Kidney glomerular epithelial cell (primary cell): ENCODE results near the gene STX1A.
"Not testable (repeated sequence)": the region's sequence is repeated elsewhere in the genome, so short reads cannot be mapped to it uniquely, and the experiment has no call there.

ENCODE experiments used
- DNase-seq: peaks from one replicate; lab custom pipeline; 2025; lab: John Stamatoyannopoulos, UW

Gene STX1A

DNA sequence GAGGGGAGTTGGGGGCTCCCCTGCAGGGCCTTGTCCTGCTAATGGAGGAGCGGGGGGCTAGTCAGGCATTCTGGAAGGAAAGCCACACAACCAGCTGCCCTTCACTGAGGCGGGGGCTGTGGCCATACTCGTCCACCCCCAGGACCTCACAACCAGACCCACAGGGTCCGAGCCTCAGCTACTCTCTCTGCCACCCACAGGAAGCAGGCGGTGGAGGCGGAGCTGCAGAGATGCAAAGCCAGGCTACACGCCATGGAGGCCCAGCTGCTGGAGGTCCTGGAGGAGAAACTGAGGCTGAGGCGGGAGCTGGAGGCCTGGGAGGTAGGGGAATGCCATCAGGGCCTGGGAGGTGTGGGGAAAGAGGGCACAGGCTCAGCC lies 16.0 kb upstream of the STX1A start:
- DNase-seq: no peak

DNA sequence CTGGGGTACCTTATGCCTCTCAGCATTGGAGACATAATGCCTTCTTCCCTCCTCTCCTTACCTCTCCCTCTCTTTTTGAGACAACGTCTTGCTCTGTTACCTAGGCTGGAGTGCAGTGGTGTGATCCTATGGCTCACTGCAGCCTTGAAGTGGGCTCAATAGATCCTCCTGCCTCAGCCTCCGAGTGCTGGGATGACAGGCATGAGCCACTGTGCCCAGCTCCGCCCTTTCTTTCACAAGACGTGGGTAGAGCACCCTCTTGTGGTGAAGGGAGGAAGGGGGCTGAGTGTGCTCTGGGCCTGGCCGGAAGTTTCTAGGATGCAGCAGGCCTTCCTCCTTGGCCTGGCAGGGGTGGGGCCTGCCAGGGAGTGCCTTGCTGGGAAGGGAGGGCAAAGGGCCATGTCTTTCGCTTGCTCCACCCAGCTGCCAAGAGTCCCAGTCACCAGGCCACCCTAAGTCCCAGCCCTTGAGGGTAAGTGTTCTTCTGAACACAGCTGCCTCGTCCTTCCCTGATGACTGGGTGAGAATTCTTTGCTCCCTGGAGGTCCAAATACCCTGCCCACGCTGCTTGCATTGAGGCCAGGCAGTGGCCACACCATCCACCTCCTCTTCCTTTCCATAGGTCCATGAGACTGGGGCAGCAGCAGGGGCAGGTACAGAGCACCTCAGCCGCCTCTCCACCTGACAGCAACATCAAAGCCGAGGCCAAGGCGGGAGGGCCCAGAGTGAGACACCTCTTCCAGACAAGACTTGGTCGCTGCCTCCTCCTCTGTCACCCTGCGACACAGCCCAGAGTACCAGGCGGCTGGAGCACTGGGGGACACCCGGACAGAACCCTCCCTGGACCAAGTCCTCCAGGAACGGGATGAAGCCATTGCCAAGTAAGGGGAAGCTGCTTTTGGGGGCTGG lies 15.4 kb upstream of the STX1A start:
- peak; percentile 78 for DNase-seq

DNA sequence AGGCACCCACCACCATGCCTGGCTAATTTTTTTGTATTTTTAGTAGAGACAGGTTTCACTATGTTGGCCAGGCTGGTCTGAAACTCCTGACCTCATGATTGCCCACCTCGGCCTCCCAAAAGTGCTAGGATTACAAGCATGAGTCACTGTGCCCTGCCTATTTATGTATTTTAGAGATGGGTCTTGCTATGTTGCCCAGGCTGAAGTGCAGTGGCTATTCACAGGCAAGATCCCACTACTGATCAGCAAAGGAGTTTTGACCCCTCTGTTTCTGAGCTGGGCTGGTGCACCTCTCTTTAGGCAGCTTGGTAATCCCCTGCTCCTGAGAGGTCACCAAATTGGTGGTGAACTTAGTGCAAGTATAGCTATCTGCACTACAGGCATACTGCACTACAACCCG lies 12.9 kb upstream of the STX1A start:
- no peak for DNase-seq

DNA sequence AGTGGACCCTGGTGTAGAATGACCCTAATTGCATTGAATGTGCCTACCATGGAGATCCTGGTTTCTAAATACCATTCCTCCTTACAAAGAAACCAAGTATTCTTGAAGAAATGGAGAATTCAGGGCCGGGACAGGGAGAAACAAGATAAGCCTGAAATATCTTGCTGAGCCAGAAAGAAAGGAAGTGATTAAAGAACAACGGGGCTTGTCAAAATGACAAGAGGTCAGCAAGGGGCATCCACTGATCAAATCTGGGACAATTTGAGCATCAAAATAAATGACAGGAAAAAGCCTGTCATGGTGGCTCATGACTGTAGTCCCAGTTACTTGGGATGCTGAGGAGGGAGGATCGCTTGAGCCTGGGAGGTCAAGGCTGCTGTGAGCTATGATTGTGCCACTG lies 11.0 kb upstream of the STX1A start:
- no peak for DNase-seq

DNA sequence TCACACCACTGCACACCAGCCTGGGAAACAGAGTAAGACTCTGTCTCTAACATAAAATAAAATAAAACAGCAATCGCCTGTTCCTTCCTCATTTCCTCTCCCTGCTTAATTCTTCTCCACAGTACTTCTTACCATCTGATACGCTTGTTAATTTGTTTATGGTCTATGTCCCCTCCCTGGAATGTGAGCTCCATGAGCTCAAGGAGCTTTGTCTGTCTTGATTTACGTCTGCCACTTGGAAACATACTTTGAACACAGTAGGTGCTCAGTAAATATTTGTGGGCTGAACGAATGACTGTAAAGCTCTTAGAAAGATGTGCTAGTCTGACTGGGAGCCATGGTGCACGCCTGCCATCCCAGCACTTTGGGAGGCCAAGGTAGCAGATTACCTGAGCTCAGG lies 9.1 kb upstream of the STX1A start:
- DNase-seq: no peak

DNA sequence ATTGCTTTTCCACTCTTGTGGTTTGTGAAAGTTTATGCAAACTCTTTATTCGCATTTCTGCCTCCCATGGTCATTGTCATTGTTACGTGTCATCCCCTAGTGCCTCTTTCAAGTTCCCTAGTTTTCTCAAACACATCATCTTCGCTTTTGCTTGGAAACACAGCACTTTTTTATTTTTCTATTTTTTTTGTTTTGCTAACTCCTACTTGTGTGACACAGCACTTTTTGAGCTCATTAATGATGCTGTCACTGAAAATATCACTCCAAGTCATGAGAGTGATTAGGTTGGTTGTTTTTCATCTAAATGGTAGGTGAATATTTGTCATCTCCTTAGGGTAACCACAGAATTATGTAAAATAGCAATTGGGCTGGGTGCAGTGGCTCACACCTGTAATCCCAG lies 8.5 kb upstream of the STX1A start:
- DNase-seq: no peak

DNA sequence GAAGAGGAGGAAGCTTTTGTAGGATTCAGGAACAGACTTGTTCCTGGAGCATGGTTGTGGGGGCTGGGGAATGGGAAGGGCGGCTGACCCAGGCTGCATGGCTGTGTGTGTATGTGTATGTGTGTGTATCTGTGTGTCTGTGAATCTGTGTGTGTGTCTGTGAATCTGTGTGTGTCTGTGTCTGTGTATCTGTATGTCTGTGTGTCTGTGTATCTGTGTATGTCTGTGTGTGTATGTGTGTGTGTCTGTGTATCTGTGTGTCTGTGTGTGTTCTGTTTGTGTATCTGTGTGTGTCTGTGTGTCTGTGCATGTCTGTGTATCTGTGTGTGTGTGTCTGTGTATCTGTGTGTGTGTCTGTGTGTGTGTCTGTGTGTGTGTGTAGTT lies 6.6 kb upstream of the STX1A start:
- DNase-seq: no peak

DNA sequence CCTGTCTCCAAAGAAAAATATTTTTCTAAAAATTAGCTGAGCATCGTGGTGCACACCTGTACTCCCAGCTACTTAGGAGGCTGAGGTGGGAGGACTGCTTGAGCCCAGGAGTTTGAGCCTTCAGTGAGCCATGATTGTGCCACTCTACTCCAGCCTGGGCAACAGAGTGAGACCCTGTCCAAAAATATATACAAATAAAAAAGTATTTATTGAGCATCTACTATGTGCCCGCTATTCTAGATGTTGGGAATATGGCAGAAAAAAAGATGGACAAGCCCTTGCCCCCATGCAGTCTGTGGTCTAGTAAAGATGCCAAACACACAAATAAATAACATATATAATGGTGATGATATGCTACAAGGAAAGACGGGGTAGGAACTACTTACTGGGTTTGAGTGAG lies 4.3 kb upstream of the STX1A start:
- no peak for DNase-seq

DNA sequence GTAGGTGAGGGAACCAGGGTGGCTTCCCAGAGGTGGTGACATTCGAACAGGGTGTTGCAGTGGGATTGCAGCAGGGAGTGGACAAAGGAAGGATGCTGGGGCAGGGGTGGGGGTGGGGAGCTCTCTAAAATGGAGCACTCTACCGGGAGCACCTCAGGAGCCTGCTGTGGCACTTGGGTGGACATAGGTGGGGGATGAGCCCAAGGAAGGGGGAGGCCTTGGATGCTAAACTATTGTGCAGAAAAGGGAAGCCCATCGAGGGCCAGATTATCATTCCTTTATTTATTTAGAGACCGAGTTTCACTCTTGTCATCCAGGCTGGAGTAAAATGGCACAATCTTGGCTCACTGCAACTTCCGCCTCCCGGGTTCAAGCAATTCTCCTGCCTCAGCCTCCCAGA lies 3.3 kb upstream of the STX1A start:
- no peak for DNase-seq

DNA sequence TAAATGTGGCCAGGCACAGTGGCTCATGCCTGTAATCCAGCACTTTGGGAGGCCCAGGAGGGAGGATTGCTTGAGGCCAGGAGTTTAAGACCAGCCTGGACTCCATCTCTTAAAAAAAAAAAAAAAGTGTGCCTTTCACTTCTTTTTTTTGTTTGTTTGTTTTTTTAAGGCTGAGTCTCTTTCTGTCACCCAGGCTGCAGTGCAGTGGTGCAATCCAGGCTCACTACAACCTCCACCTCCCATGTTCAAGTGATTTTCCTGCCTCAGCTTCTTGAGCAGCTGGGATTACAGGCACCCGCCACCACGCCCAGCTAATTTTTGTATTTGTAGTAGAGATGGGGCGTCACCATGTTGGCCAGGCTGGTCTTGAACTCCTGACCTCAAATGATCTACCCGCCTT lies 2.7 kb upstream of the STX1A start:
- DNase-seq: not testable (repeated sequence)

DNA sequence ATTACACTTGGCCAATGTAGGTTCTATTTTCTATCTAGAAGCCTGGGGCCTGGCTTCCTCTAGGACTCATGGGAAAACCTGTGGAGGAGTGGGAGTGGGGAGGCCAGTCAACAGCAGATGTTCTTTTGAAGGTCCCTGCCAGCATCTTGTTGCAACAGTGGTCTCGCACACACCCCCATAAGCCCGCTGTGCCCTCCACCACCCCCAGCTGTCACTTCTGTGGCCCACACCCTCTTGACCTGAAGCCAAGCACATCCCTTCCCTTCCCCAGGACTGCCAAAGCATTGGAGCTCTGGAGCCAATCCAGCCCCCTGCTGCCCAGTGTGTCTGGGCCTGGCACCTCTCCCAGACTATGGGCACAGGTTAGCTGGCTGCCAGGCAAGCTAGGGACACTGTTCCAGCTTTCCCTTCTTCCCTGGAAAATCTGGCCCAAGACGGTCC lies 1.9 kb upstream of the STX1A start:
- no peak for DNase-seq

DNA sequence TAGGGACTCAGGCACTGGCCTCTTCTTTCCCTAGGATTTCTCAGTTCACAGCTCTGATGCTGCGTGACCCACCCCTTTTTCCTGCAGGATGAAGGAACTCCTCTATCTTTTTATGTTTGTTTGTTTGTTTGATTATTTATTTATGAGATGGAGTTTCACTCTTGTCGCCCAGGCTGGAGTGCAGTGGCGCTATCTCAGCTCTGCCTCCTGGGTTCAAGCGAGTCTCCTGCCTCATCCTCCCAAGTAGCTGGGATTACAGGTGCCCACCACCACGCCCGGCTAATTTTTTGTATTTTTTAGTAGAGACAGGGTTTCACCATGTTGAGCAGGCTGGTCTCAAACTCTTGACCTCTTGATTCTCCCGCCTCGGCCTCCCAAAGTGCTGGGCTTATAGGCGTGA lies 974 bp upstream of the STX1A start:
- not testable (repeated sequence) for DNase-seq

DNA sequence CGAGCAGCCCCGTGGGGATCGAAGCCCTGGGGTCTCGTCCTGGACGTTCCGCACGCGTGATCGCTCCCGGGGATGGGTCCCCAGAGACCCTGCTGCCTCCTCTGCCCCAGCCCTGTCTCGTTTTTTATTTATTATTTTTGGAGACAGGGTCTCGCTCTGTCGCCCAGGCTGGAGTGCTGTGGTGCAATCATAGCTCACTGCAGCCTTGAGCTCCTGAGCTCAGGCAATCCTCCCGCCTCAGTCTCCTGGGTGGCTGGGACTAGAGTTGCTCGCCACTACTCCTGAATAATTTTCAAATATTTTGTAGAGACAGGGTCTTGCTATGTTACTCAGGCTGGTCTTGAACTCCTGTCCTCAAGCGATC lies 319 bp upstream of the STX1A start:
- DNase-seq: no peak

DNA sequence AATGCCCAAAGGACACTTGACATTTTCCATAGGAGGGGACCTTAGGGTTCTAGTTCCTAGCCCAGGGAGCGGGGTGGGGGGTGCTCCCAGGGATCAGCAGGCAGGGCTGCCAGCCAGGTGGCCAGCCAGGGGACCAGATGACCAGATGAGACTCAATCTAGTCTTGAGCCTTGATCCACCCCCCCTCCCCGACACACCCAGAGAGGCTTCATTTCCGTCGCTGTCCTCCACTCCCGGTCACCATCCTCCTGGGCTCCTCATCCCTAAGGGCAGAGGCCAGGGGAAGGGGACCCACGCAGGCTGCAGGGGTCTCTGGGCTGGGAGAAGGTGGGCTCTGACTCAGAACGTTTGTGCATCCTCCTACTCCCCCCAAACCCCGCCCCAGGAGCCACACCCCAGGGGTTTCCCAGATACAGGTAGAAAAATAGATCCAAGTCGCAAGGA lies 1.0 kb downstream of the STX1A start:
- DNase-seq: no peak

DNA sequence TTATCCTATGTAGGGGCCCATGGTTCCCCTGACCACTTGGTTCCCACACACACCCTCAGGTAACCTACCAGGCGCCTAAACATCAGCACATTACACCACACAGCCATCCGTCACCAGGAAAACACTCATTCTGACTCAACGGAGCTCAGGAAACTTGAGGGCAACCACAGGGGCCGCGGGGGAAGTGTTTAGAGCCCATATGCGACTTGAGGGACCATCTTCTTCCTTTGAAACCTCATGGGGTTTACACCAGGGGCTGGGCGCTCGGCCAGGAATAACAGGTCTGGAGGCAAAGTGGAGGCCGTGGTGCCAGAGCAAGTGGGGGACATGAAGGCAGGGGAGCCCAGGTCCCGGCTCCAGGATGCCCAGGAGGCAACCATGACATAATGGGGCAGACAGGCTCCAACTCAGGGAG lies 1.5 kb downstream of the STX1A start:
- peak; percentile 41 for DNase-seq

DNA sequence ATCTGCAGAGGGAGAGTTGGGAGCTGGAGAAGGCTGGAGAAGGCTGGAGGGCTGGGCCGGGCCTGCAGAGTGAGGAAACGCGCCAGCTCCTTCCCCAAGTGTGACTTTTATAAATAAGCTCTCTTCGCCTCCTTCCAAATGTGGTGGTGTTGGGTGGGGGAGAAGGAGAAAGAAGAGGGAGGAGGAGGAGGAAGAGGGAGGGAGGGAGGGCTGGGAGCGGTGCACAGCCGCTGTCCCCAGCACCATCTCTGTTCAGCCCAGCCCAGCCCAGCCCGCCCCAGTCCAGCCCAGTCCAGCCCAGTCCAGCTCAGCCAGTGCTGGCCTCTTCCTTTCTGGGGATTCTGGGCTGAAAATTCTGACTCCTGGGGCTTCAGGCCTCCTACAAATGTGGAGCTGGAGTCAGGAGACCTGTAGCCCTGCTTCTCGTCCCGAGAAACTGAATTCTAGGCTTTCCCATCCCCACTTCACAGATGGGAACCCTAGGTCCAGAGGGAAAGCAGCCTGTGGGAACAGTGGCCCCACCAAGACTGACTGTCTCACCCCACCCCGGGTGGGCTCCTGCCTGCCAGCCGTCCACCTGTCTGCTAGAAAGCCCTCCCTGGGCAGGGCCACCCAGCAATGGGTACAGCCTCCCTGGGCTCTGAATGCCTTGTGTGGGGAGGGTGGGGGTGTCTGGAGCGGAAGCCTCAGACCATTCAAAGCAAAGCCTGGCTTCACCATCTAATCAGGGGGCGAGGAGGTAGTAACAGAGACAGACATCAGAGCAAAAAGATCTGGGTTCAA lies 2.3 kb downstream of the STX1A start:
- no peak for DNase-seq

DNA sequence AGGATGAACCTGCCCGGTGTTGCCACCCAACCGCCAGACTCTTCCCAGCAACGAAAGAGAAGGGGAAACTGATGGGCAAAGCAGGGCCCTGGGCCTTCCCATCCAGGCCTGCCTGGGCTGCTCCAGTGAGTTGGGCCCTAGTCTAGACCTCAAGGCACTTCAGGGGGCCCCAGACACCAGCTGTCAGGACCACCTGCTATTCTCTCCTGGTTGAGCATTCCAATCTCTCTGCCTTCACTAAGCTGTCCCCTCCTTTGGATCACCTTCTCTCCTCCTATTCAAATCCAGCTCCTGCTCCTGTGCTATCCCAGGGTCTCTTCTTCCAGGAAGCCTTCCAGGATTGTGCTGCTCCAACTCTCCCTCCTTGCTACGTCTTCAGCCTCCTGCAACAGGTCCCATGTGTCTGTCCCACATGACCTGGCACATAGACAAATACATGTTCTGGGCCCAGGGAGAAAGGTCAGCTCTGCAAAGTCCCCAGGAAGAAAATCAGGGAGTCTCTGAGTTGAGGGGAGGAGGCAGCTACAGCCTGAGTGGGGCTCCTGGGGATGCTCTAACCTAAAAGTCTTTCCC lies 3.1 kb downstream of the STX1A start:
- no peak for DNase-seq

DNA sequence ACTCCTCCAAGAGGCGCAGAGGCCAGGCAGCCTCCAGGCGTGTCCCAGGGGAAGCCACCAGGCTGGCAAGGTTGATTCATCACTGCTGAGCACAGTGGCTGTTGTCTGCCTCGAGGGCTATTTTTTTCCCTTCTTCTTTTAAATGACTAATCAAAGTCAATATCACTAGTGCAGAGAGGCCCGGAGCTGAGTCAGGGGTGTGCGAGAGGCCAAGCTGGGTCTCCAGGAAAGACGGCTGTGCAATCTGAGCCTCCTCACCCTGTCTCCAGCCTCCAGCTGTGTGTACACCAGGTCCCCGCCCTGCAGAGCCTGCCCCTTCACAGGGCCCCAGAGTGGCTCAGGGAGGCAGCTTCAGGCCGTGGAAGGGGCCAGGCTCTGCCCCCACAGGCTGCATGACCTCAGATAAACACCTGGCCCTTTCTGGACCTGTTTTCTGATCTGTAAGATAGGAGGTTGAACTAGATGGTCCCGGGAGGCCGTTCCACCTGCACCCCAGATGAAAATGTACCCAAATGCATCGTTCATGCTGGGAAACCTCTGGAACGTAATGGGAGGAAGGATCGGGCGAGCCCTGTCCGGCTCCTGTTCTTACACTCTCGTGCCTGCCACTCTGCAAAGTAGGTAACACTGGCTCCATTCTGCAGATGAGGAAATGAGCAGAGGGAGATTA lies 3.7 kb downstream of the STX1A start:
- peak; percentile 88 for DNase-seq

DNA sequence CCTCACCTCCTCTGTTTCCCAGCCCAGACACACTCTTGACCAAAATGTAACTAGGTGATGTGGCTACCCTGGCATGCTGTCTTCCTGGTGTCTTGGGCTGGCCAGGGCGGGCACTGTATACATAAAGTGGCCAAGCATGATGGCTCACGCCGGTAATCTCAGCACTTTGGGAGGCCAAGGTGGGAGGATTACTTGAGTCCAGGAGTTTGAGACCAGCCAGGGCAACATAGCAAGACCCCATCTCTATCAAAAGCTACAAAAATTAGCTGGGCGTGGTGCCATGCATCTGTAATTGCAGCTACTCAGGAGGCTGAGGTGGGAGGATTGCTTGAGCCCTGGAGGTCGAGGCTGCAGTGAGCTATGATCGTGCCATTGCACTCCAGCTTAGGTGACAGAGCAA lies 6.2 kb downstream of the STX1A start:
- DNase-seq: not testable (repeated sequence)

DNA sequence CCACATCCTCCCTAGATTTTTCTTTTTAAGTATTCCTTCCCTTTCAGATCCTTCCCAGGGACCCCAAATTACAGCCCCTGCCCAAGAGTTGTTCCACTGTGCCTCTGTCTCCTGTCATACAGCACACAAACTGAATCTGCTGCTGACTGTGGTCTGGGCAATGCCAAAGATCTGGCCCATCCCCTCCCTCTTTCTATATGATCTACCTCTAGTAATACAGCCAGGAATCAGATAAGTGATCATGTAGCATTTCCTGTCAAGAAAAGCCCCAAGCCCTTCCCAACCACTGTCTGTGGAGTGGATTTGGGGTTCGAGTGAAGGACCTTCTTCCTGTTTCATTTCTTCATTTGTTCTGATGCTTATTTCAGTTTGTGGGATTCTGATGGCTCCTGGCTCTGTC lies 6.7 kb downstream of the STX1A start:
- DNase-seq: no peak

DNA sequence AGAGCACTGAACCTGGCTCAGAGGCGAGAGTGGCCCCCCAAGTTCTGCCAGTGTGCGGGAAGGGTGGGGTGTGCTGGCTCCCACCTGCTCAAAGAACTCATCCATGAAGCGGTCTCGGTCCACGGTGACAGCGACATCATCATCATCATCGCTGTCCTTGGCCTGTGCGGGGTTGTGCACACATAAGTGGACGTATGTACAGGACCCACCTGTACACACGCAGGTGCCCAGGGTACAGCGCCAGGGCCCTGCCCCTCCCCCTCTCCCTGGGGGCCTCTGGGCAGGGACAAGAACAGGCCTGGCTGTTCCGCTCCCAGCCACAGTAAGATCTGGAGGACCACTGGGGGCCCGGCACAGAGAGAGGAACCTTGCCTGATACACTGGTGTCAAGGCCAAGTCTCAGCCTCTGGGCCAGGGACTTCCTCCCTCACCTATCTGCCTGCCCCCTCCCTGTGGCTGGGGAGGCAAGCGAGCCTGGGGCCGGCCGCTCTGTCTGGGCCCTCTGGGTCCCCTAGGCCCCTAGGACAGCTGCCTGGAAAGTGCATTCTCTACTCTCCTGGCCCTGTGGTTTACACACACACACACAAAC lies 10.4 kb downstream of the STX1A start:
- DNase-seq: no peak

DNA sequence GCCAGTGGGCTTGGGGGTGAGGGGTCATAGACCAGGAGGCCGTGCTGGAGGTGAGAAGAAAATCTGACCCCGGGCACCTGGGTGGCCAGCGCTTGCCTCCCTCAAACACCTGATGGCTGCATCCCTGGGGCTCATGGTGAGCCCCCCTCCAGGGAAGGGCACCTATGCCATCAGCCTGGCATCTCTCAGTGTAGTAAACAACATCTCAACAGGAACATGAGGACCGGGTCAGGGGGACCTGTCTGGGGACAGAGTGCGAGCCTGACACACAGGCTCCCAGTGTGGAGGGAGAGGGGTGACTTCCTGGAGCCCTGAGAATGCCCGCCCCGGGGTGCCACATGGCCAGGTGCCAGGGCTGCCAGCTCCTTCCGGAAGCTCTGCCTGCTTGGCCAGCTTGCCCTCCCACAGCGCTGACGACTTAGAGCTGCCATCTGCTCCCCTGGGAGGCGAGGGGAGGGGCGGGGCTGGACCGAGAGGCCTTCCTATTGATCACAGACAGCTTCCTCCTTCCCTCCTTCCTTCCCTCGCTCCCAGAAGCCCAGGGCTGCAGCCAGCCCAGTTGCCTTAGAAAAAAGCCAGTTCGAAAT lies 12.3 kb downstream of the STX1A start:
- no peak for DNase-seq
